HEK293 (cell line): ENCODE data around the gene RNF113B.

Experiments used
- CTCF ChIA-PET: fragments of 350-600 bp; formaldehyde crosslinking; extraction: SDS; loops from one replicate; lab custom pipeline; 2021; ENCODE audit warnings: antibody characterized with exemption; lab: Yijun Ruan, JAX
- POLR2A ChIA-PET: fragments of 300-600 bp; formaldehyde crosslinking; extraction: SDS; loops from one replicate; lab custom pipeline; 2020; ENCODE audit warnings: antibody characterized with exemption, inconsistent platforms; lab: Yijun Ruan, JAX
- H3K27ac ChIP-seq: fragments of 200-500 bp; sonication (Bioruptor generic); 2 replicates; pipeline ENCODE4 v1.5.1; 2014; ENCODE audit warnings: low read depth, low read length, control low read depth, inconsistent platforms; ENCODE audit errors: extremely low read depth
- H3K36me3 ChIP-seq, 2 experiments: fragments of 200-500 bp in 1 of 2; sonication (Bioruptor generic) in 1 of 2; 1 replicate in 1 of 2; 2 replicates in 1 of 2; pipeline ENCODE4 v1.5.1; 2014 to 2017; ENCODE audit warnings: inconsistent platforms in 2 of 2, low read length in 2 of 2; ENCODE audit not compliant: control insufficient read depth in 2 of 2, insufficient read depth in 1 of 2
- H3K4me1 ChIP-seq: fragments of 200-500 bp; sonication (Bioruptor generic); 2 replicates; pipeline ENCODE4 v1.5.1; 2014; ENCODE audit warnings: mild to moderate bottlenecking, low read length, inconsistent platforms; ENCODE audit not compliant: control insufficient read depth, insufficient read depth
- H3K4me3 ChIP-seq: 2 replicates; pipeline ENCODE4 v1.5.1; 2011; ENCODE audit warnings: low read depth, mild to moderate bottlenecking, control low read depth, low read length, moderate library complexity
- H3K9me3 ChIP-seq: fragments of 200-500 bp; sonication (Bioruptor generic); 2 replicates; pipeline ENCODE4 v1.5.1; 2014; ENCODE audit warnings: low read depth, low read length, inconsistent platforms; ENCODE audit not compliant: control insufficient read depth, insufficient read depth
- HIC1 ChIP-seq: fragments of 450-650 bp; formaldehyde crosslinking; IDR thresholded peaks from 2 replicates; pipeline ENCODE4 v1.5.1; 2016; ENCODE audit warnings: missing biosample characterization, missing genetic modification characterization
- KLF8 ChIP-seq: fragments of 450-650 bp; formaldehyde crosslinking; IDR thresholded peaks from 2 replicates; pipeline ENCODE4 v1.5.1; 2016; ENCODE audit warnings: missing biosample characterization, missing genetic modification characterization
- MYNN ChIP-seq: fragments of 450-650 bp; formaldehyde crosslinking; IDR thresholded peaks from 2 replicates; pipeline ENCODE4 v1.5.1; 2016; ENCODE audit warnings: missing biosample characterization, missing genetic modification characterization, borderline replicate concordance
- PRDM10 ChIP-seq: fragments of 450-650 bp; formaldehyde crosslinking; IDR thresholded peaks from 2 replicates; pipeline ENCODE4 v1.5.1; 2016; ENCODE audit warnings: missing biosample characterization, missing genetic modification characterization
- SP3 ChIP-seq: fragments of 450-650 bp; formaldehyde crosslinking; IDR thresholded peaks from 2 replicates; pipeline ENCODE4 v1.5.1; 2016; ENCODE audit warnings: missing biosample characterization, missing genetic modification characterization
- YY1 ChIP-seq: fragments of 450-650 bp; formaldehyde crosslinking; IDR thresholded peaks from 2 replicates; pipeline ENCODE4 v1.5.1; 2018; ENCODE audit warnings: missing biosample characterization, missing genetic modification characterization
- ZFP69B ChIP-seq: fragments of 450-650 bp; formaldehyde crosslinking; IDR thresholded peaks from 2 replicates; pipeline ENCODE4 v1.5.1; 2016; ENCODE audit warnings: missing biosample characterization, missing genetic modification characterization
- ZNF148 ChIP-seq: fragments of 450-650 bp; formaldehyde crosslinking; IDR thresholded peaks from 2 replicates; pipeline ENCODE4 v1.5.0; 2017; ENCODE audit warnings: missing biosample characterization, missing genetic modification characterization, borderline replicate concordance
- ZNF248 ChIP-seq: fragments of 450-650 bp; formaldehyde crosslinking; IDR thresholded peaks from 2 replicates; pipeline ENCODE4 v1.5.1; 2017; ENCODE audit warnings: missing biosample characterization, missing genetic modification characterization
- ZNF280D ChIP-seq: fragments of 450-650 bp; formaldehyde crosslinking; IDR thresholded peaks from 2 replicates; pipeline ENCODE4 v1.5.1; 2016; ENCODE audit warnings: missing biosample characterization, missing genetic modification characterization
- ZNF350 ChIP-seq: fragments of 450-650 bp; formaldehyde crosslinking; IDR thresholded peaks from 2 replicates; pipeline ENCODE4 v1.5.0; 2017; ENCODE audit warnings: missing biosample characterization, mild to moderate bottlenecking, missing genetic modification characterization
- ZNF521 ChIP-seq: fragments of 450-650 bp; formaldehyde crosslinking; IDR thresholded peaks from 2 replicates; pipeline ENCODE4 v1.5.1; 2017; ENCODE audit warnings: missing biosample characterization, mild to moderate bottlenecking, missing genetic modification characterization
- ZNF561 ChIP-seq: fragments of 450-650 bp; IDR thresholded peaks from 2 replicates; pipeline ENCODE4 v1.5.1; 2018; ENCODE audit warnings: missing biosample characterization, missing genetic modification characterization, borderline replicate concordance
- ZNF596 ChIP-seq: fragments of 450-650 bp; IDR thresholded peaks from 2 replicates; pipeline ENCODE4 v1.5.0; 2018; ENCODE audit warnings: missing biosample characterization, mild to moderate bottlenecking, missing genetic modification characterization, moderate library complexity
- ZNF600 ChIP-seq: fragments of 450-650 bp; formaldehyde crosslinking; IDR thresholded peaks from 2 replicates; pipeline ENCODE4 v1.5.1; 2016; ENCODE audit warnings: missing biosample characterization, missing genetic modification characterization
- ZSCAN16 ChIP-seq: fragments of 450-650 bp; formaldehyde crosslinking; IDR thresholded peaks from 2 replicates; pipeline ENCODE4 v1.5.1; 2016; ENCODE audit warnings: missing biosample characterization, missing genetic modification characterization
- ZSCAN18 ChIP-seq: fragments of 450-650 bp; formaldehyde crosslinking; IDR thresholded peaks from 2 replicates; pipeline ENCODE4 v1.5.1; 2016; ENCODE audit warnings: missing biosample characterization, missing genetic modification characterization
- ZSCAN4 ChIP-seq: fragments of 450-650 bp; formaldehyde crosslinking; IDR thresholded peaks from 2 replicates; pipeline ENCODE4 v1.5.1; 2017; ENCODE audit warnings: missing biosample characterization, missing genetic modification characterization

The RNF113B gene

GRCh38 chr13:98213354-98213753 lies 36.3 kb upstream of the RNF113B start:
- TF ChIP-seq MYNN: no peak
- no peak for TF ChIP-seq PRDM10 (tag by site-specific recombination)
- no peak for TF ChIP-seq ZNF596 (tag by site-specific recombination)
- no peak for TF ChIP-seq ZNF148 (tag by site-specific recombination)
- no peak for TF ChIP-seq SP3 (tag by site-specific recombination)
- TF ChIP-seq KLF8 (tag by site-specific recombination): no peak
- TF ChIP-seq ZNF350 (tag by site-specific recombination): no peak
- TF ChIP-seq ZNF521: no peak
- no peak for TF ChIP-seq ZNF248
- TF ChIP-seq ZSCAN16 (tag by site-specific recombination): no peak
- no peak for TF ChIP-seq YY1 (tag by site-specific recombination)
- no peak for TF ChIP-seq HIC1 (tag by site-specific recombination)
- TF ChIP-seq ZNF561 (tag by site-specific recombination): no peak
- TF ChIP-seq ZFP69B: no peak
- no peak for TF ChIP-seq ZSCAN4 (tag by site-specific recombination)
- TF ChIP-seq ZNF600: no peak
- TF ChIP-seq ZNF280D (tag by site-specific recombination): no peak
- no peak for TF ChIP-seq ZSCAN18
- Histone ChIP-seq H3K27ac (no peak overlapping the region), H3K4me3 (no peak overlapping the region), H3K4me1 (peaks cover 9% of the 10 kb centered on the region), H3K9me3 (no peaks in the 10 kb centered on the region), H3K36me3 (peaks cover 0 to 3% of the 10 kb centered on the region in 2 experiments; a peak in 1 of 3 replicates)
- ChIA-PET CTCF (no interaction called here), POLR2A (no interaction called here)
